ENCODE results near the gene FAM107B.

The FAM107B gene

DNA sequence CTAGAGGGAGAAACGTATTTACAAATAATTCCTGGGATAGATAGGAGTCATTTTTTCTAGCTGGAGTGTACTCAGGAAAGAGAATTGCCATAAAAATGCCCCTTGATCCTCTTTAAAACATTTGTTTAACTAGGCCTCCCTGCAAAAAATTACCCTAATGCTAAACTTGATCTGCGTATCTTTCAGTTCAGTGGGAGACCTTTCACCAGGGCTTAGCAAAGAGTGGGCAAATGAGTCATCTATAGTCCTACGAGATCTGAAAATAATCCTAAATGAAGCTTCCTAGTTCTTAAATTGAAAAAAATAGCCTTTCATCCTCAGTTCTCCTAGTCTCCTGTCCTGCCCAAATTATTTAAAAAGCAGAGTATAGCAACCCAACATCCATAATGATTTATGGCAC is 245.3 kb downstream of the FAM107B start:
- Histone ChIP-seq H3K36me3 (ENCODE audit: control insufficient read depth, insufficient read depth, low read length) (peaks cover 5% of the 10 kb centered on the region; the same call in 1 of the 2 replicates), H3K9me3 (ENCODE audit: control insufficient read depth, insufficient read depth, low read depth, low read length) (no peaks in the 10 kb centered on the region), H3K4me1 (ENCODE audit: control insufficient read depth, insufficient read depth, low read length) (peaks cover 6% of the 10 kb centered on the region; the same call in 1 of the 2 replicates), H3K9ac (ENCODE audit: low read length) (no peak overlapping the region), H3K4me3 (ENCODE audit: low read depth, low read length) (no peak overlapping the region), H3K27ac (ENCODE audit: low read depth, low read length) (no peak overlapping the region), H3K27me3 (ENCODE audit: control insufficient read depth, insufficient read depth, low read length) (no peaks in the 10 kb centered on the region)

DNA sequence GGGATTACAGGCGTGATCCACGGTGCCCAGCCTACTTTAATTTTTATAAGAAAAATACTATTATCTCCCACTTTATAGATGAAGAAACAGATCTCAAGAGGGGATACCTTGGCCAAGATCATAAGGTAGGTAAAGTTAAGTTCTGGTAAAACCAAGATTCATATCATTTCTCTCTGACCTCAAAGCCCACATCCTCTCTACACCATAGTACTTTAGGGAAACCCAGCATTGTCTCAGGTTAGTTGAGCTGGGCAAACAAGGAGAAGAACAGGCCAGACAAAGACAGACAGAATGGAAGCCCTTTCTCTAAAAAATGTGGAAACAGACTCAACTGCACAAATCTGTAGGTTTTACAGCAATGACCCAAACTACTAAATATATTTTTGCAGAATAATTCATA is 246.2 kb downstream of the FAM107B start:
- peaks cover 5% of the 10 kb centered on the region; the same call in 1 of the 2 replicates for H3K36me3 ChIP-seq (ENCODE audit: control insufficient read depth, insufficient read depth, low read length)
- H3K27me3 ChIP-seq (ENCODE audit: control insufficient read depth, insufficient read depth, low read length), result no peaks in the 10 kb centered on the region
- no peak overlapping the region for H3K27ac ChIP-seq (ENCODE audit: low read depth, low read length)
- no peak overlapping the region for H3K4me3 ChIP-seq (ENCODE audit: low read depth, low read length)
- H3K9ac ChIP-seq (ENCODE audit: low read length), result no peak overlapping the region
- H3K9me3 ChIP-seq (ENCODE audit: control insufficient read depth, insufficient read depth, low read depth, low read length), result no peaks in the 10 kb centered on the region
- peaks cover 6% of the 10 kb centered on the region; the same call in 1 of the 2 replicates for H3K4me1 ChIP-seq (ENCODE audit: control insufficient read depth, insufficient read depth, low read length)

DNA sequence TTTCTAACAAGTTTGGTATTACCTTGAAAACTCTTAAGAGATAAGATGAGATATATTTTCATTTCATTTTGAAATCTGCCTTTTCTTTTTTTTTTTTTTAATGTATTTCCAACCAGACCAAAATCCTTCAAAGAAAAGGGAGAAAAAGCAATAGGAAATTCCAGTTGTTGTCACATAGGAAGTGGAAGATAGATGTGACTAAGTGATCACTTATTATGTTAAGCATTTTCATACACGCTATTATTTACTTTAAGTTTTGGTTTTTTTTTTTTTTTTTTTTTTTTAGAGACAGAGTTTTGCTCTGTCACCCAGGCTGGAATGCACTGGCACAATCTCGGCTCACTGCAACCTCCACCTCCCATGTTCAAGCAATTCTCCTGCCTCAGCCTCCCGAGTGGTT is 246.8 kb downstream of the FAM107B start:
- Histone ChIP-seq H3K27ac (ENCODE audit: low read depth, low read length) (no peak overlapping the region), H3K36me3 (ENCODE audit: control insufficient read depth, insufficient read depth, low read length) (peaks cover 5% of the 10 kb centered on the region; the same call in 1 of the 2 replicates), H3K9me3 (ENCODE audit: control insufficient read depth, insufficient read depth, low read depth, low read length) (no peaks in the 10 kb centered on the region), H3K4me3 (ENCODE audit: low read depth, low read length) (no peak overlapping the region), H3K27me3 (ENCODE audit: control insufficient read depth, insufficient read depth, low read length) (no peaks in the 10 kb centered on the region), H3K9ac (ENCODE audit: low read length) (no peak overlapping the region), H3K4me1 (ENCODE audit: control insufficient read depth, insufficient read depth, low read length) (peaks cover 1% of the 10 kb centered on the region; the same call in 1 of the 2 replicates)

GRCh38 chr10:14527134-14527844 is 247.4 kb downstream of the FAM107B start:
- Histone ChIP-seq H3K27ac (ENCODE audit: low read depth, low read length) (no peak overlapping the region), H3K27me3 (ENCODE audit: control insufficient read depth, insufficient read depth, low read length) (no peaks in the 10 kb centered on the region), H3K9ac (ENCODE audit: low read length) (no peak overlapping the region), H3K9me3 (ENCODE audit: control insufficient read depth, insufficient read depth, low read depth, low read length) (no peaks in the 10 kb centered on the region), H3K4me3 (ENCODE audit: low read depth, low read length) (no peak overlapping the region), H3K4me1 (ENCODE audit: control insufficient read depth, insufficient read depth, low read length) (no peaks in the 10 kb centered on the region), H3K36me3 (ENCODE audit: control insufficient read depth, insufficient read depth, low read length) (peaks cover 5% of the 10 kb centered on the region; the same call in 1 of the 2 replicates)

GRCh38 chr10:14526326-14526725 is 248.4 kb downstream of the FAM107B start:
- peaks cover 5% of the 10 kb centered on the region; the same call in 1 of the 2 replicates for H3K36me3 ChIP-seq (ENCODE audit: control insufficient read depth, insufficient read depth, low read length)
- H3K4me1 ChIP-seq (ENCODE audit: control insufficient read depth, insufficient read depth, low read length), result no peaks in the 10 kb centered on the region
- H3K9ac ChIP-seq (ENCODE audit: low read length), result no peak overlapping the region
- H3K27ac ChIP-seq (ENCODE audit: low read depth, low read length), result no peak overlapping the region
- H3K27me3 ChIP-seq (ENCODE audit: control insufficient read depth, insufficient read depth, low read length), result no peaks in the 10 kb centered on the region
- H3K4me3 ChIP-seq (ENCODE audit: low read depth, low read length), result no peak overlapping the region
- H3K9me3 ChIP-seq (ENCODE audit: control insufficient read depth, insufficient read depth, low read depth, low read length), result no peaks in the 10 kb centered on the region

DNA sequence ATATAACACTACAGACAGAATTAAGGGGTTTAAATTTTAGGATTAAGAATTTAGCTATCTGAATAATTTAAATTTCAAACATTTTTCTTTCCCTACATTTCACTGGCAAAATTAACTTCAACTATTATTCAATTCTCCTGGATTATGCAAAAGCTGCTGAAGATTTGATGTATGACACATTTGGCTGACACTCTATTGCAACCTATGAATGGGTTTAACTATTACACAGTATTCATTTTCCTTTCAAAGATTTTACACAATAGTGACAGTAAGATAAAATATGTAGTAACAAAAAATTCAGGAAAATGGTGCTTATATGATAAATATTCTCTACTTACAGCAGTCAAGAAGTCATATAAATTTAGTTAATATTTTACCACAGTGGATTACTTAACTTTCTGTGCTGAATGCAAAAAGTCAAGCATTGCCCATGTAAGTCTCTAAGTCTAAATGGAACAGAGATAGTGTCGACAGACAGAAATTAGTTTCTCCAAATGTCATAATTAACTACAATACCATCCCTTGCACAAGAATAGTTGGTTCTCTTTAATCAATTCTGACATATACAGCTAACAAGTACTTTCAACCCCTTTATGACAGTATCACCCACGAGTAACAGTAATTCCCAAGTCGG is 249.9 kb downstream of the FAM107B start:
- no peaks in the 10 kb centered on the region for H3K9me3 ChIP-seq (ENCODE audit: control insufficient read depth, insufficient read depth, low read depth, low read length)
- H3K36me3 ChIP-seq (ENCODE audit: control insufficient read depth, insufficient read depth, low read length), result peaks cover 9% of the 10 kb centered on the region; the same call in 1 of the 2 replicates
- no peak overlapping the region for H3K4me3 ChIP-seq (ENCODE audit: low read depth, low read length)
- no peak overlapping the region for H3K27ac ChIP-seq (ENCODE audit: low read depth, low read length)
- H3K4me1 ChIP-seq (ENCODE audit: control insufficient read depth, insufficient read depth, low read length), result peaks cover 3% of the 10 kb centered on the region; the same call in 1 of the 2 replicates
- no peaks in the 10 kb centered on the region for H3K27me3 ChIP-seq (ENCODE audit: control insufficient read depth, insufficient read depth, low read length)
- H3K9ac ChIP-seq (ENCODE audit: low read length), result no peak overlapping the region

- peaks cover 5% of the 10 kb centered on the region; the same call in 1 of the 2 replicates for H3K36me3 ChIP-seq (ENCODE audit: control insufficient read depth, insufficient read depth, low read length)
- no peak overlapping the region for H3K4me3 ChIP-seq (ENCODE audit: low read depth, low read length)
- H3K9ac ChIP-seq (ENCODE audit: low read length), result no peak overlapping the region
- no peaks in the 10 kb centered on the region for H3K27me3 ChIP-seq (ENCODE audit: control insufficient read depth, insufficient read depth, low read length)
- H3K9me3 ChIP-seq (ENCODE audit: control insufficient read depth, insufficient read depth, low read depth, low read length), result no peaks in the 10 kb centered on the region
- H3K27ac ChIP-seq (ENCODE audit: low read depth, low read length), result no peak overlapping the region
- H3K4me1 ChIP-seq (ENCODE audit: control insufficient read depth, insufficient read depth, low read length), result peaks cover 15% of the 10 kb centered on the region
Observed at GRCh38 chr10:14523286-14523685, 251.4 kb downstream of the FAM107B start.

GRCh38 chr10:14519785-14520184 is 254.9 kb downstream of the FAM107B start:
- Histone ChIP-seq H3K27ac (ENCODE audit: low read depth, low read length) (no peak overlapping the region), H3K9me3 (ENCODE audit: control insufficient read depth, insufficient read depth, low read depth, low read length) (no peaks in the 10 kb centered on the region), H3K4me1 (ENCODE audit: control insufficient read depth, insufficient read depth, low read length) (peaks cover 15% of the 10 kb centered on the region), H3K9ac (ENCODE audit: low read length) (no peak overlapping the region), H3K27me3 (ENCODE audit: control insufficient read depth, insufficient read depth, low read length) (no peaks in the 10 kb centered on the region), H3K36me3 (ENCODE audit: control insufficient read depth, insufficient read depth, low read length) (peaks cover 7% of the 10 kb centered on the region; the same call in 1 of the 2 replicates), H3K4me3 (ENCODE audit: low read depth, low read length) (no peak overlapping the region)

GRCh38 chr10:14518149-14518548 is 256.5 kb downstream of the FAM107B start:
- H3K4me1 ChIP-seq (ENCODE audit: control insufficient read depth, insufficient read depth, low read length), result peaks cover 15% of the 10 kb centered on the region
- H3K9ac ChIP-seq (ENCODE audit: low read length), result no peak overlapping the region
- H3K27ac ChIP-seq (ENCODE audit: low read depth, low read length), result no peak overlapping the region
- H3K9me3 ChIP-seq (ENCODE audit: control insufficient read depth, insufficient read depth, low read depth, low read length), result no peaks in the 10 kb centered on the region
- H3K27me3 ChIP-seq (ENCODE audit: control insufficient read depth, insufficient read depth, low read length), result no peaks in the 10 kb centered on the region
- peaks cover 7% of the 10 kb centered on the region; the same call in 1 of the 2 replicates for H3K36me3 ChIP-seq (ENCODE audit: control insufficient read depth, insufficient read depth, low read length)
- H3K4me3 ChIP-seq (ENCODE audit: low read depth, low read length), result no peak overlapping the region

GRCh38 chr10:14513123-14513522 is 261.6 kb downstream of the FAM107B start:
- 0 out of 2 replicates have a peak, but pooled peaks cover under 1% of the 10 kb centered on the region for H3K36me3 ChIP-seq (ENCODE audit: control insufficient read depth, insufficient read depth, low read length)
- H3K9me3 ChIP-seq (ENCODE audit: control insufficient read depth, insufficient read depth, low read depth, low read length), result peaks cover 5% of the 10 kb centered on the region
- no peak overlapping the region for H3K27ac ChIP-seq (ENCODE audit: low read depth, low read length)
- H3K4me3 ChIP-seq (ENCODE audit: low read depth, low read length), result no peak overlapping the region
- no peaks in the 10 kb centered on the region for H3K4me1 ChIP-seq (ENCODE audit: control insufficient read depth, insufficient read depth, low read length)
- no peak overlapping the region for H3K9ac ChIP-seq (ENCODE audit: low read length)
- H3K27me3 ChIP-seq (ENCODE audit: control insufficient read depth, insufficient read depth, low read length), result no peaks in the 10 kb centered on the region

DNA sequence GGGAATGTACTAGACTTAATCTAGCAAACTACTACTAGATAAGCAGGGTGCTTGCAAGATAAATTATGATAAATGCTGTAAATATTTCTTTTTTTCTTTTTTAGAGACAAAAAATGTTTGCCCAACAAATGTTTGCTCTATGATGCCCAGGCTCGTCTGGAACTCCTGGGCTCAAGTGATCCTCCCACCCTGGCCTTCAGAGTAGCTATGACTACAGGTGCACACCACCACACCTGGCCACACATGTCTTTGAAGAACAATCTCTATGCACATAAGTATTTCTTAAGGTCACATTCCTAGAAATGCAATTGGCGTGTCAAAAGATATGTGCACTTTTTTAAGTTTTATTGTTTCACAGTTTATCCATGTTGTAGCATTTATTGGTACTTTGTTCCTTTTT is 264.4 kb downstream of the FAM107B start:
- no peak overlapping the region for H3K9ac ChIP-seq (ENCODE audit: low read length)
- no peaks in the 10 kb centered on the region for H3K4me1 ChIP-seq (ENCODE audit: control insufficient read depth, insufficient read depth, low read length)
- H3K4me3 ChIP-seq (ENCODE audit: low read depth, low read length), result no peak overlapping the region
- no peaks in the 10 kb centered on the region for H3K27me3 ChIP-seq (ENCODE audit: control insufficient read depth, insufficient read depth, low read length)
- H3K27ac ChIP-seq (ENCODE audit: low read depth, low read length), result no peak overlapping the region
- H3K36me3 ChIP-seq (ENCODE audit: control insufficient read depth, insufficient read depth, low read length), result no peaks in the 10 kb centered on the region
- H3K9me3 ChIP-seq (ENCODE audit: control insufficient read depth, insufficient read depth, low read depth, low read length), result peaks cover 5% of the 10 kb centered on the region
